ENCODE results near the gene TMEM145.

The TMEM145 gene

DNA sequence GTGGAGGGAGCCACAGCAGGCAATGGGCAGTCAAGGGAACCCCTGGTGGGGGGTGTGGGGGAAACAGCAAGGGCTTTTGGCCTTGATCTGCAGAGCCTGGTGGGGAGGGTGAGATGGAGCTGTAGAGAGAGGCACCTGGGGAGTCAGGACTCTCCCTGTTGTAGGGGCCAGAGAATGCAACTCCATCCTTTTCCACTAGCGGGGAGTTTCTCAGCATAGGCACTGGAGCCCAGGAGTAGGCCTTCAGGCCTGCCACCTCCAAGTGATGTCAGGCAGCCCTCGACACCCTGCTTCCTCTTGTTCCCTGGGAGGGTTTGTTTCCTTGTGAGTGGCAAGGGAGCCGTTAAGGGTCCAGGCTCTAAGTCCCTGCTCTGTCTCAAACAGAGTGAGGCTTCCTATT is 37.3 kb downstream of the TMEM145 start:
- intact Hi-C loops (cut with DNase I; ENCODE audit: low total_unique reads) = no loop called here
- H3K9me3 ChIP-seq = no peaks in the 10 kb centered on the region
- no peak overlapping the region for H3K27ac ChIP-seq
- H3K27me3 ChIP-seq = no peaks in the 10 kb centered on the region
- DNase-seq = no peak
- H3K36me3 ChIP-seq = peaks cover 11 to 70% (median 53%) of the 10 kb centered on the region in 3 donors
- TF ChIP-seq, protein P1, sequence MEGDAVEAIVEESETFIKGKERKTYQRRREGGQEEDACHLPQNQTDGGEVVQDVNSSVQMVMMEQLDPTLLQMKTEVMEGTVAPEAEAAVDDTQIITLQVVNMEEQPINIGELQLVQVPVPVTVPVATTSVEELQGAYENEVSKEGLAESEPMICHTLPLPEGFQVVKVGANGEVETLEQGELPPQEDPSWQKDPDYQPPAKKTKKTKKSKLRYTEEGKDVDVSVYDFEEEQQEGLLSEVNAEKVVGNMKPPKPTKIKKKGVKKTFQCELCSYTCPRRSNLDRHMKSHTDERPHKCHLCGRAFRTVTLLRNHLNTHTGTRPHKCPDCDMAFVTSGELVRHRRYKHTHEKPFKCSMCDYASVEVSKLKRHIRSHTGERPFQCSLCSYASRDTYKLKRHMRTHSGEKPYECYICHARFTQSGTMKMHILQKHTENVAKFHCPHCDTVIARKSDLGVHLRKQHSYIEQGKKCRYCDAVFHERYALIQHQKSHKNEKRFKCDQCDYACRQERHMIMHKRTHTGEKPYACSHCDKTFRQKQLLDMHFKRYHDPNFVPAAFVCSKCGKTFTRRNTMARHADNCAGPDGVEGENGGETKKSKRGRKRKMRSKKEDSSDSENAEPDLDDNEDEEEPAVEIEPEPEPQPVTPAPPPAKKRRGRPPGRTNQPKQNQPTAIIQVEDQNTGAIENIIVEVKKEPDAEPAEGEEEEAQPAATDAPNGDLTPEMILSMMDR (IDR thresholded peaks at IDR 0.05) = no peak
- H3K4me1 ChIP-seq = no peaks in the 10 kb centered on the region
- H3K4me3 ChIP-seq = no peak overlapping the region

DNA sequence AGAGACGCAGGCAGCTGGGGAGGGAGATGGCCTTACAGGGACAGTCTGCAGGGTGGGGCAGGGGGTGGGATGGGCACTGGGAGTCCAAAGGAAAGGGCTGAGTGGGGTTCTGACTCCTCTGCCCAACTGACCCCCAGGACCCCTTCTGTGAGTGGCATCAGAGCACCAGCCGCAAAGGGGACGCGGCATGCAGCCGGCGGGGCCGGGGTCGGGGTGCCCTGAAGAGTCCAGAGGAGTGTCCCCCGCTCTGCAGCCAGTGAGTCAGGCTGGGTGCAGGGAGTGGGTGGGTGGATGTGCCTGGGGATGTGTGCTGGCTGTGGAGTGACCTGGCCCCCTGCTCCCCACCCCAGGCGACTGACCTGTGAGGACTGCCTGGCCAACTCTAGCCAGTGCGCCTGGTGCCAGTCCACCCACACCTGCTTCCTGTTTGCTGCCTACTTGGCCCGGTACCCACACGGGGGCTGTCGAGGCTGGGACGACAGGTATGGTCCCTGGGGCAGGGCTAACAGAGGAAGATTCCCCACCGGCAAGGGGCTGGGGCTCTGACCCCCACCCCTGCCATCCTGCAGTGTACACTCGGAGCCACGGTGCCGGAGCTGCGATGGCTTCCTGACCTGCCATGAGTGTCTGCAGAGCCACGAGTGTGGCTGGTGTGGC is 38.1 kb downstream of the TMEM145 start:
- no peak overlapping the region for H3K4me3 ChIP-seq
- H3K4me1 ChIP-seq = no peaks in the 10 kb centered on the region
- no peak for DNase-seq
- no peaks in the 10 kb centered on the region for H3K27me3 ChIP-seq
- peaks cover 17 to 70% (median 61%) of the 10 kb centered on the region in 3 donors for H3K36me3 ChIP-seq
- no peaks in the 10 kb centered on the region for H3K9me3 ChIP-seq
- H3K27ac ChIP-seq = no peak overlapping the region
- intact Hi-C loops (cut with DNase I; ENCODE audit: low total_unique reads) = no loop called here
- TF ChIP-seq, protein P1 (IDR thresholded peaks at IDR 0.05) = no peak

DNA sequence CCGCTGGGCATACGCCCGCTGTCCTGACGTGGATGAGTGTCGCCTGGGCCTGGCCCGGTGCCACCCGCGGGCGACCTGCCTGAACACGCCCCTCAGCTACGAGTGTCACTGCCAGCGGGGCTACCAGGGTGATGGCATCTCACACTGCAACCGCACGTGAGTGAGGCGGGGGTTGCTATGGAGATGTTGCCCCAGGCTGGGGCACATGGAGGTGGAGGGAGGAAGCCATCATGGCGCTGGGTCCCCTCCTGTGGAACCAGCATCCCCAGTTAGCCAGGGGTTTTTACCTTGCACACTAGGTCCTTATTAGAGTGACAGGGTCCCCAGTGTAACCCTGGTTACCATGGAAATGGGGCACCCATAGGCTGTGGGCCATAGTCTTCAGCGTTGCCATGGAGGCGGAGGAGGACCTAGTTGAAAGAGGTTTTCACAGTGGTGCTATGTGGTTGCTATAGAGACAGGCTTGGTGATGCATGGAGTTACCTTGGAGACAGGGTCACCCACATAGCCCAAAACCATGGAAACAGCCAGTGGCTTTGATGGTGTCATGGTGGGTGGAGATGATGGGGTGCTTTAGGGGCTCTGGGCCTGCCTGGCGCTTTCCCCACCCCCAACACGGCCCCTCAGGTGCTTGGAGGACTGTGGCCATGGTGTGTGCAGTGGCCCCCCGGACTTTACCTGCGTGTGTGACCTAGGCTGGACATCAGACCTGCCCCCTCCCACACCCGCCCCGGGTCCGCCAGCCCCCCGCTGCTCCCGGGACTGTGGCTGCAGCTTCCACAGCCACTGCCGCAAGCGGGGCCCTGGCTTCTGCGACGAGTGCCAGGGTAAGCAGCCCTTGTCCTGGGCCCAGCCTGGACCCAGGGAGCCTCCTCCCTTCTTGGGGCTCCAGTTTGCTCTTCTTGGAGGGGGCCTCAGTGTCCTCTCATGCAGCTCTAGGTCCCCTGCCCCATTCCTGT is 39.5 kb downstream of the TMEM145 start:
- intact Hi-C loops (cut with DNase I; ENCODE audit: low total_unique reads) = no loop called here
- Histone ChIP-seq H3K4me3 (no peak overlapping the region), H3K36me3 (peaks cover 29 to 79% (median 74%) of the 10 kb centered on the region in 3 donors), H3K27me3 (no peaks in the 10 kb centered on the region), H3K4me1 (no peaks in the 10 kb centered on the region), H3K27ac (no peak overlapping the region), H3K9me3 (no peaks in the 10 kb centered on the region)
- DNase-seq = no peak
- TF ChIP-seq, protein P1 (IDR thresholded peaks at IDR 0.05) = no peak

DNA sequence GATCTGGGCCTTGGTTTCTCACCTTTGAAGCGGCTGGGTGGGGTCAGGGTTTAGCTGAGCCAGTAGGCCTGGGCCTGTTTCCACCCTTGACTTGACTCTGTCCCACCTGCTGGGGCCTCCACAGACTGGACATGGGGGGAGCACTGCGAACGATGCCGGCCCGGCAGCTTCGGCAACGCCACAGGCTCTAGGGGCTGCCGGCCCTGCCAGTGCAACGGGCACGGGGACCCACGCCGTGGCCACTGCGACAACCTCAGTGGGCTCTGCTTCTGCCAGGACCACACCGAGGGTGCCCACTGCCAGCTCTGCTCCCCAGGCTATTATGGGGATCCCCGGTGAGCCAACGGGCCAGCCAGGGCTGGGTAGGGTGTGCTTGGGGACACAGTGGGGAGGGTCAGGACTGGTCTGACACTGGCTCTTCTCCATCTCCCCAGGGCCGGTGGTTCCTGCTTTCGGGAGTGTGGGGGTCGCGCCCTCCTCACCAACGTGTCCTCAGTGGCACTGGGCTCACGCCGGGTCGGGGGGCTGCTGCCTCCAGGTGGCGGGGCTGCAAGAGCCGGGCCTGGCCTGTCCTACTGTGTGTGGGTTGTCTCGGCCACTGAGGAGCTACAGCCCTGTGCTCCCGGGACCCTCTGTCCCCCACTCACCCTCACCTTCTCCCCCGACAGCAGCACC is 40.4 kb downstream of the TMEM145 start:
- no peaks in the 10 kb centered on the region for H3K9me3 ChIP-seq
- TF ChIP-seq, protein P1 (IDR thresholded peaks at IDR 0.05) = no peak
- H3K27ac ChIP-seq = no peak overlapping the region
- H3K27me3 ChIP-seq = no peaks in the 10 kb centered on the region
- H3K36me3 ChIP-seq = peaks cover 32 to 79% (median 75%) of the 10 kb centered on the region in 3 donors
- no peaks in the 10 kb centered on the region for H3K4me1 ChIP-seq
- H3K4me3 ChIP-seq = no peak overlapping the region
- intact Hi-C loops (cut with DNase I; ENCODE audit: low total_unique reads) = no loop called here
- no peak for DNase-seq

DNA sequence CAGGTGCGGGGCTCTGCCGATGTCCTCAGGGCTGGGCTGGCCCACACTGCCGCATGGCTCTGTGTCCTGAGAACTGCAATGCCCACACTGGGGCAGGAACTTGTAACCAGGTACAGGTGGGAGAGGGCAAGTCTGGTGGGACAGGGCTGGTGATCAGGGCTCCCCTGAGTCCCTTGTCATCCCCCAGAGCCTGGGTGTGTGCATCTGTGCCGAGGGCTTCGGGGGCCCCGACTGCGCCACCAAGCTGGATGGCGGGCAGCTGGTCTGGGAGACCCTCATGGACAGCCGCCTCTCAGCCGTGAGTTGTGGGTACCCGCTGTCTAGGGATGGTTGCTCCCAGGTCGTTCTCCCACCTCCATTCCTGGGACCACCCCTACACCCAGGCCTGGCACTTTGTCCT is 42.8 kb downstream of the TMEM145 start:
- Histone ChIP-seq H3K36me3 (peaks cover 37 to 94% (median 73%) of the 10 kb centered on the region in 3 donors), H3K27me3 (no peaks in the 10 kb centered on the region), H3K4me3 (no peak overlapping the region), H3K9me3 (no peaks in the 10 kb centered on the region), H3K27ac (no peak overlapping the region), H3K4me1 (no peaks in the 10 kb centered on the region)
- TF ChIP-seq, protein P1 (IDR thresholded peaks at IDR 0.05) = no peak
- intact Hi-C loops (cut with DNase I; ENCODE audit: low total_unique reads) = no loop called here
- DNase-seq = no peak

Measured in tibial artery (tissue), 4 donors.